Mesothelial cell of epicardium (in vitro differentiated cells): ENCODE results near the gene HHAT. TPM values are rescaled to one million over a fixed set of nuclear protein-coding genes. Genes with fewer than 3 reads are reported as not detected.
A peak's percentile ranks its signal among the peaks of the same experiment; 100 is the strongest.

Source experiments
- DNase-seq, 2 experiments: peaks; one replicate each; pipeline ENCODE4 v3.0.0; 2021; ENCODE audit warnings: low spot score in 2 of 2; ENCODE audit not compliant: unreplicated experiment in 2 of 2
- H3K27ac Mint-ChIP-seq: 2 replicates; pipeline ENCODE4 v1.8.0; 2021; ENCODE audit warnings: mixed read lengths
- H3K27me3 Mint-ChIP-seq: 2 replicates; pipeline ENCODE4 v1.8.0; 2021; ENCODE audit warnings: low read depth, mixed read lengths
- H3K36me3 Mint-ChIP-seq: 2 replicates; pipeline ENCODE4 v1.8.0; 2021; ENCODE audit warnings: mixed read lengths
- H3K4me1 Mint-ChIP-seq: 2 replicates; pipeline ENCODE4 v1.8.0; 2021; ENCODE audit warnings: mixed read lengths
- H3K4me3 Mint-ChIP-seq: 2 replicates; pipeline ENCODE4 v1.8.0; 2021; ENCODE audit warnings: mild to moderate bottlenecking, moderate library complexity, mixed read lengths
- H3K9me3 Mint-ChIP-seq: 2 replicates; pipeline ENCODE4 v1.8.0; 2021; ENCODE audit warnings: mixed read lengths
- total RNA-seq: library from RNA; stranded (reverse); gene quantifications from 3 replicates; pipeline ENCODE4 v1.2.1, GENCODE V29; 2021
- TF ChIP-seq, protein P1 (sequence below): fragments of 200-600 bp; sonication (generic); IDR thresholded peaks from one replicate; pipeline ENCODE4 v1.5.0; 2021; ENCODE audit warnings: antibody characterized with exemption; ENCODE audit not compliant: unreplicated experiment

Gene HHAT
- total RNA-seq, result 17.4 to 19.2 TPM (median 18.0 TPM) in 3 replicates

DNA sequence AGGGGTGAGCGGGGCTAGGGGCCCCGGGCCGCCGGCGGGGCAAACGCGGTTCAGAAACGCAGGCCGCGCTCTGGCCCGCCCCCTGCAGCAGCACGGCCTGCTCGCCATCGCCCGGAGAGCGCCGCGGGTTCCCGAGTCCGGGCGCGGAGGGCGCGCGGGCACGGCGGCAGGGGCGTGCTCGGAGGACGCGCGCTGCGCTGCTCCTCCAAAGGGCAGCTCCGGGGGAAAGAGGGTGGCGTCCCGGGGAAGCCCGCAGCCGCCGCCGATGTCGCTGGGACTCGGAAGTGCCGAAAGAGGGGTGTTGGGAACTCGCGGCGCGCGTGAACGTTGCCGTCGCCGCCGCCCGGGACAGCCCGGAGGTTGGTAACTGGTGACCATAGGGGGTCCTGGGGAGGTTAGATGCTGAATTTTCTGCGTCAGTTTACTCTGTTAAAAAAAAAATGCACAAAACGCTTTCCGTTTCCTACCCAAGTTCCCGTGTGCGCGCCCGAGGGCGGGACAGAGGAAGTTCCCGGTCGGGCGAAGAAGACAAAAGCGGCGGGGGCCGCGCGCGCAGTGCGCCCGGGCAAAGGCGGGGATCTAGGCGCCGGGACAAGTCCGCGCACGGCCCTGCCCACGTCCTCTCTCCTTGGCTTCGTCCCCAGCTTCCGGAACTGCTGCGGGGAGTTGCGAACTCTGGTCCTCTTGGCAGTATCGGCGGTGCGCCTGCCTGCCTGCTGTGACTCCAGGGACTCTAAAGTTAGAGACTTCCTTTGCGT, at the start of gene HHAT:
TSS of gene HHAT (plus strand) at position 157 of the 758 bp plus-strand sequence. CDS start 20,074 bp downstream, outside the sequence.
- peaks cover 14% of the 10 kb centered on the region for H3K9me3 Mint-ChIP-seq

DNA sequence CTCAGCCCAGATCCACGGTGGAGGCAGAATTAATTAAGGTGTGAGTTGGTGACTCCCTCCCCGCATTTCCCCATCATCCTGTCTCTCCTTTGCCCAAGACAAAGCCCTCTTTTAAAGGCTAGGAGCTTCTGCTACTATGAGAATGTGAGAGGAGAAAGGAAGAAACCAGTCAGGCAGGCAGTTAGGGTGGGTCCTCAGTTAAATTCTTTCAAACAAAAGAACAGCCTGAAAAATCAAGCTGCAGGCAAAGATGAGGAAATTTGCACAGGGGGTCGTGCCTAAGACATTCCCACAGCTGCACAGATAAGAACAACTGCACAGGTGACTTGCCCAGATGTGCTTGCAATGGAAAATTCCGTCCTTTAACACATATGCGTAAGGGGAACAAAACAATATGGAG, 48.5 kb upstream of the HHAT start:
- Mint-ChIP-seq H3K4me1 (peaks cover 2% of the 10 kb centered on the region), H3K9me3 (peaks cover 25% of the 10 kb centered on the region), H3K4me3 (no peak overlapping the region), H3K36me3 (peaks cover 5% of the 10 kb centered on the region), H3K27me3 (peaks cover 8% of the 10 kb centered on the region), H3K27ac (no peak overlapping the region)
- no peak for DNase-seq
- TF ChIP-seq, protein P1, sequence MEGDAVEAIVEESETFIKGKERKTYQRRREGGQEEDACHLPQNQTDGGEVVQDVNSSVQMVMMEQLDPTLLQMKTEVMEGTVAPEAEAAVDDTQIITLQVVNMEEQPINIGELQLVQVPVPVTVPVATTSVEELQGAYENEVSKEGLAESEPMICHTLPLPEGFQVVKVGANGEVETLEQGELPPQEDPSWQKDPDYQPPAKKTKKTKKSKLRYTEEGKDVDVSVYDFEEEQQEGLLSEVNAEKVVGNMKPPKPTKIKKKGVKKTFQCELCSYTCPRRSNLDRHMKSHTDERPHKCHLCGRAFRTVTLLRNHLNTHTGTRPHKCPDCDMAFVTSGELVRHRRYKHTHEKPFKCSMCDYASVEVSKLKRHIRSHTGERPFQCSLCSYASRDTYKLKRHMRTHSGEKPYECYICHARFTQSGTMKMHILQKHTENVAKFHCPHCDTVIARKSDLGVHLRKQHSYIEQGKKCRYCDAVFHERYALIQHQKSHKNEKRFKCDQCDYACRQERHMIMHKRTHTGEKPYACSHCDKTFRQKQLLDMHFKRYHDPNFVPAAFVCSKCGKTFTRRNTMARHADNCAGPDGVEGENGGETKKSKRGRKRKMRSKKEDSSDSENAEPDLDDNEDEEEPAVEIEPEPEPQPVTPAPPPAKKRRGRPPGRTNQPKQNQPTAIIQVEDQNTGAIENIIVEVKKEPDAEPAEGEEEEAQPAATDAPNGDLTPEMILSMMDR, result no peak

More for the DNA sequence above, at the start of gene HHAT:
- DNase-seq, result peak; percentile 46 to 77
- peaks cover 4% of the 10 kb centered on the region for H3K36me3 Mint-ChIP-seq
- H3K4me1 Mint-ChIP-seq, result peaks cover 26% of the 10 kb centered on the region
- peaks cover 8% of the 10 kb centered on the region for H3K27me3 Mint-ChIP-seq
- H3K4me3 Mint-ChIP-seq, result peak within 1 kb of the TSS; percentile 99
- TF ChIP-seq, protein P1, result no peak
- H3K27ac Mint-ChIP-seq, result peak within 1 kb of the TSS; percentile 98

DNA sequence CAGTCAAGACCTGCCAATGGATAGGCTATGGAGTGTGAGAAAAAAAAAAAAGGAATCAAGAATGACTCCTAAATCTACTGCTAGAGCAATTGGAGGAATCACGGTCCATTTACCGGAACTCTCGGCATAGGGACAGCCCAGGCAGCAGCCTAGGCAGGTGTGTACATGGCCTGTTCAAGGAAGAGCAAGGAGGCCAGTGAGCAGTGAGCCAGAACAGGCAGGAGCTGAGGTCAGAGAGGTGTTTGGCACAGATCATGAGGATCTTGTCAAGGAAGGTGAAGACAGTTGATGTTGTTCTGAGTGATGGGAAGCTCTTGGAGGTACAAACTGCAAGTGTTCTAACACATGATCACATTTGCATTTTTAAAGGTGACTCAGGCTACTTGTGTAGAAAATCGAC, 40.6 kb upstream of the HHAT start:
- TF ChIP-seq, protein P1, result no peak
- Mint-ChIP-seq H3K9me3 (no peaks in the 10 kb centered on the region), H3K27me3 (peaks cover 9% of the 10 kb centered on the region), H3K4me1 (peaks cover 18% of the 10 kb centered on the region), H3K36me3 (no peaks in the 10 kb centered on the region), H3K4me3 (no peak overlapping the region), H3K27ac (no peak overlapping the region)
- DNase-seq, result no peak

DNA sequence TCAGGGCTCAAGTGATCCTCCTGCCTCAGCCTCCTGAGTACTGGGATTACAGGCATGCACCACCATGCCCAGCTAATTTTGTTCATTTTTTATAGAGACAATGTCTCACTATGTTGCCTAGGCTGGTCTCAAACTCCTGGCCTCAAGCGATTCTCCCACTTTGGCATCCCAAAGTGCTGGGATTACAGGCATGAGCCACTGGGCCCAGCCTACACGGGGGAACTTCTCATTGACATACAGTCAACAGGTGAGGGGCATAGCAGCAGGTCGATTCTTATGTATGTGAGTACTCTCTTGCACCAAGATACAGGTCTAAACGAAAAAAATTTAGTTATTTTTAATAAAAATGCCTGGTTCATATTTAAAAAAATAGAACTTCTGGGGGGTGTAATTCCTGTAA, 39.5 kb upstream of the HHAT start:
- H3K36me3 Mint-ChIP-seq, result no peaks in the 10 kb centered on the region
- no peak overlapping the region for H3K4me3 Mint-ChIP-seq
- H3K27me3 Mint-ChIP-seq, result peaks cover 8% of the 10 kb centered on the region
- H3K9me3 Mint-ChIP-seq, result no peaks in the 10 kb centered on the region
- TF ChIP-seq, protein P1, result no peak
- no peak for DNase-seq
- H3K4me1 Mint-ChIP-seq, result peaks cover 24% of the 10 kb centered on the region
- no peak overlapping the region for H3K27ac Mint-ChIP-seq

DNA sequence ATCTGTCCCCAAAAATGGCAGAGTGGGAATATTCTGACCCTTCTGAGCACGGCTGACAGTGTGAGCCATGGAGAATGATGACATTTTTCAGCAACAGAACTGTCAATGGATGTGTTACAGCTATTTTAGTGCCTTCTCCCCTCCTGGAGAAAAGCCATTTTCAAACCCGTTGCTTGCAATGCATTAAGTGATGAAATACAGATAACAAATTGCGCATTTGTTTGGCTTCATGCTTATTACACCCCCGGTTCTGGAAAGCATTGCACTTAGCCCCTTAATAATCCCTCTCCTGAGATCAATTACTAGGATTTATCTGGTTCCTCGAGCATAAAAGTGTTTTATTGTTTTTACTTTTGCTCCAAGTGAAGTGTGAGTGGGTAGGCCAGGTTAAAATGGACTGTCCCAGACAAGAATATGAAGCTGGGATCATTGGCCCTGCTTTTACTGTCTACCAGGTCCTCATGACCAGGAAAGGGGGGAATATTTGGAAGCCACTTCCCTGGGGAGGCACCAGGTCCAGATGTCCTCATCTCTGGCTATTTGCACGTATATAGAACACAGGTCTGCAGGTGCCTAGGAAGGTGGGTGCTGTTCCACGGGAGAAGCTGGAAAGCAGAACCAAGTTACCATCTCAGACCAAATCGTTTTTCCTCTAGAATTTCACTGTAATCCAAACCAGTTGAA, 37.5 kb upstream of the HHAT start:
- no peaks in the 10 kb centered on the region for H3K27me3 Mint-ChIP-seq
- H3K36me3 Mint-ChIP-seq, result no peaks in the 10 kb centered on the region
- H3K4me3 Mint-ChIP-seq, result no peak overlapping the region
- H3K4me1 Mint-ChIP-seq, result peaks cover 42% of the 10 kb centered on the region
- H3K9me3 Mint-ChIP-seq, result no peaks in the 10 kb centered on the region
- DNase-seq, result no peak
- peak overlapping the region; percentile 94 for H3K27ac Mint-ChIP-seq
- TF ChIP-seq, protein P1, result no peak
